ENCODE results near the gene NFIA.
"Not testable (repeated sequence)": the region's sequence is repeated elsewhere in the genome, so short reads cannot be mapped to it uniquely, and the experiment has no call there.

NFIA gene

DNA sequence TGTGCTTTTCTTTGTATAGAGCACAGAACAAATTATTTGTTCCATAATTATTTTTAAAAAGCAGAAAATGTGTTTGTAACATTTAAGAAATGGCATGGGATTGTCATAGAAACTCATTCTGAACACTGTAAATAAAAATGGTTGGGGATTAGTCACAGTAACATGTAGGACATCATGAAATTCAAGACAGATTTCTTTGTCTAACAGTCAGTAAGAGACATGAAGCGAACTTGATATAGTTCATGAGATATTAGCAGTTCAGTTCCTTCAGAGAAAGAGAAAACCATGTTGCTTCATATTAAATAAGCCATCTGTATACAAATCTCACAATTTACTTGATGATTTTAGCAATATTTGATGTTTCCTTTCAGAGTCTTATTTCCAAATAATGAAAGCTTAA lies 19.7 kb downstream of the NFIA start:
- DNase-seq (ENCODE audit: low spot score), result no peak

DNA sequence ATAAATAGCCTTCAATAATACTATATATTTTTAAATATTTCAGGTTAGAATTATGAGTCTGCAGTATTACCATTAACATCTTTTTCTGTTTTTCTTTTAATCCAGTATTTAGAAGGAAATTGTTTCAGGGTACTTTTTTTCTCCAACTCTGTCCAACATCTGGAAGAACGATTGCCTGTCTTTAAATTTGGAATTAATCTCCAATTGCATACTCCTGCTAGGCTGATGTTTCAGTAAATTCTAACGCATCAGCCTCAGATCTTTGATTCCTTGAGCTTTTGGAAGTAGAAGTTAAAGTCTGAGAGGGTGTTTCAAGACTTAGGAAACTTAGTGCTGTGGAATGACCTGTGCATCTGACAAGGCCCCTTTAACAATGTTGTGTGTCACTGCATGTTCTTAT lies 20.3 kb downstream of the NFIA start:
- no peak for DNase-seq (ENCODE audit: low spot score)

DNA sequence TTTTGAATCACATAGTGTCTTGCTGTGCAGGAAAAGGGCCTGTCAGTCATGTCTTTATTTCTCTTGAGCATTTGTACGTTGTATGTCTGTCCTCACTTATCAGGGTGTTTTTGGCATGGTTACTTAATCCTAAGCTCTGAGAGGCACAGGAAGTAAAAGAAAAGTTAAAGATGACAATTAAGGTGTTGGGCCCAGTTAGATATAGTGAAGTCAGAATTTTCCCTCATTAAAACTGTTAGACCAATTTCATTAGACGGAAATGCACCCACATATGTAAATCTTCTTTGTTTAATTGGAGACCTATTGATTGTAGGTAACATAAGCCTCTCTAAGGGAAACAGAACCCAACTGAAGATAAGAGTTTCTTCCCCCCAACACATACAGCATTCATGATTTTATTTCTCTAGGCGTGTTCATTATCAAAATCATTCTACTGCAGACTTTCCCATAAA lies 21.9 kb downstream of the NFIA start:
- no peak for DNase-seq (ENCODE audit: low spot score)

DNA sequence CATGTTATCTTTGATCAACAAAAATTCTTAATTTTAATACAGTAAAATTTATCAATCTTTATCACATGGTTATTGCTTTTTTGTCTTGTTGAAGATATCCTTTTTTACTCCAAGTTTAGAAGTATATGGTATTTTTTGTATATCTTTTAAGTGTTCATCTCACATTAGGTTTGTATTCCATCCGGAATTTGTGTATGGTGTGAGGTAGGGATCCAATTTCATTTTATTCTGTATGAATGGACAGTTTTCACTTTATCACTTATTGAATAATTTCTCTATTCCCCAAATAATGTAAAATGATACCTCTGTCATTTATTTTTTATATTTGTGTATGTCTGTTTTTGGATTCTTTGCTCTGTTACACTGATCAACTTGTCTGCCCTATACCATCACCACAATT lies 25.3 kb downstream of the NFIA start:
- DNase-seq (ENCODE audit: low spot score), result no peak

DNA sequence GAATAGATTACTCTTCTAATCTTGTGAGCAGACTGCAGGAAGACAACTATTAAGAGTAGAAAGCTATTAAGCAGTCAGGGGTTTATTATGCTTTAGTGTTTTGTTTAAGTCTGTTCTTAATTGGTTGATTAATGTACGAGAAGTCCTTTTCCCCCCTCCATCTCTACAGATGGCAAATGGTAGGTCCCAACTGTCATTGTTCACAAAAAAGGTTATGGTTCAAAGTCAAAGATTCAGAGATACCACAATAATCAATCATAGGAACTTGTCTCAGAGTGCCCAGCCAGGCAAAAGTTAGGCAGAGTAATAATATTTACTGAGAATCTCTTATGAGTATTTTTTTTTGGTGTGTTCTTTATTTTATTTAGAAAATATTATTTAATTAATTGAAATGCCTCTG lies 26.8 kb downstream of the NFIA start:
- no peak for DNase-seq (ENCODE audit: low spot score)

DNA sequence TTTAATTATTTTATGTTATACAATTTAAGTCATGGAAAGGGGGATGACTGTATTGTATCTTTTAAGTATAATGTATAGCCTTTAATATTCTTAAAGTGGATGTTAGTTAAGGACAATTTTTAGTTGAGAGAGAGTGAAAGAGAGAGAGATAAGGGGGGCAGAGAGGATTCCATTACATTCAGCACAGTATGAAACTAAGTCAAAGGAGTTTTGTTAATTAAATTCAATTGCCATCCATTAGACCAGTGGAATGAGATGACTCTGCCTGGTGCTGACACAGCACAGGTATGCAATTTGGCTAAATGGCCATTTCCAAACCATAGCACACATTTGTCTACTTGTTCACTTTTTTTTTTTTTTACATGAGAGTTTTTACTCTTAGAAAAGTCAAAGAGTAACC lies 27.5 kb downstream of the NFIA start:
- DNase-seq (ENCODE audit: low spot score), result no peak

DNA sequence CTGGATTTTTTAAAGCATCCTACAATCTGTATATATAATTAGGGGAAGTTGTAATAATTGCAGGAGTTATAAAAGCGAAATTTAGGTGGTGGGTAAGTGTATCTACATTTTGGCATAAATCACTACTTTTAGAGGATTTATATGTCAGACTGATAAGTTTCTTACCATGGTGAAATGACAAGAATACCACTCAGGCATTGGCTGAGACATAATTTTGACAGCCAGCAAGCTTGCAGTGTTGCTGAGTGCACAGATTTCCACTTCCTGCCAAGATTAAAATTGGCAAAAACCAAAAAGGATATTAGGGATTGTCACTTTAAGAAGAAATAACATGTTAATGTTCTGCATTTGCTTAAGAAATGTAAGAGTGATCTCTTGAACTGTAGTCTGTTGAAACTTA lies 28.2 kb downstream of the NFIA start:
- no peak for DNase-seq (ENCODE audit: low spot score)

DNA sequence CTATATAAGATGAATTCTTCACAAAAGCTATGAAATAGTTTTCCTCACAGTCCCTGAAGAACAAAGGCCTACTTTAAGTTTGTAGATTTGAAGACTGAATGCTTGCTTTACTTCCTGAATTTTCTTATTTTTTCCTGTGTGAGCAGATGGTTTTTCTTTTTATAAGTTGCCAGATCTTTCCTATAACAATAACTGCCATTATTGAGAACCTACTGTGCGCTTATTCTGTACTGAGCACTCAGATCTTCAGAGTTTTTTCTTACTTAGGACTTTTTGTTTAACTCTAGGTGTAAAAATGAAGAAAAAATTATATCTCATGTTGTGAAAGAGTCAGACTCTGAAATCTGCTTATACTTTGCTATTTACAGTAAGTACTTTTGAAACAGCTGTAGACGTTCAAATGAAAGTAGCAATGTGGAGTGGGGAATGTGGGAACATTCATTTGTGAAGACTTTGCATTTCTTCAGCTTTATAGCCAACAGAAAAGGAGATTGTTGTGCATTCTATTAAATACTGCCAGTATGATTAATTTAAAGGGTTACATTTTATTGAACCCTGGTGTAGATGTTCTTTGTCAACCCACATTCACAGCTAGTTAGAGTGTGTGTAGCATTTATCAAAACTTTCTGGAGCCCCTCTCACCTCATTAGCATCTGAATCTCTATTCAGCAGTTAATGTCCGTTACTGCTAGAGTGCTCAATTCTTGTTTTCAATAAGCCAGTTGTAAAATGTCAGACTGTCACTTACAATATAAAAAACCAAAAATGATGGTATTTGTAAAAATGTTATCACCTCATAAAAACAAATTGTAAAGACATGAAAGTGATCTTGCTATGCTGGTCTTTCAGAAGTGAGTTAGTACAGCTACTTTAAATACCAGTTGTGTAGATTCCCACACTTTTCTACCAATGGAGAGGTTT lies 29.0 kb downstream of the NFIA start:
- DNase-seq (ENCODE audit: low spot score), result no peak

DNA sequence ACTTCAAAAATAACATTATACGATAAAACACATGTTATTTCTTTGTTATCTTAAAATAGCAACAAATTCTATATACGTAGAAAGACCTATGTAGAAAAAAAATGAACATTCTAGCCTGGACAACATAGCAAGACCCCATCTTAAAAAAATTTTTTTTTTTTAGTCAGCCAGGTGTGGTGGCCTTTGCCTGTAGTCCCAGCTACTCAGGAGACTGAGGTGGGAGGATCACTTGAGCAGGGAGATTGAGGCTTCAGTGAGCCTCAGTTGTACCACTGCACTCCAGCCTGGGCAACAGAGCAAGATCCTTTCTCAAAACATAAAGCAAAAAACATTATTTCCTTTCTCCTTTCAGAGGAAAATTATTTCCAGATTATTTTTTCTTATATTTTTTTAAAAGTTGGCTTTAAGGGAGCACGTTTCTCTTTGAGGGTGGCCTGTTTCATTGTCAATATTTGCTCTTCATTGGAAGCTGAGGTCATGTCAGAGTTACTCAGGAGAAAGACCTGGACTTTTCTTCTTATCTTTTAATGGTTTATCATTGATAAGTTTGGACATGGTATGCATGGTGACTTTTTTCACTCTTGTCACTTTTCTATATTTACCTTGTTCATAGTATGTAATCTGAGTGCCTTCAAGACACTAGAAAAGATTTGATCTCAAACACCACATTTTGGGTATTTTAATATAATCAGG lies 32.0 kb downstream of the NFIA start:
- no peak for DNase-seq (ENCODE audit: low spot score)

DNA sequence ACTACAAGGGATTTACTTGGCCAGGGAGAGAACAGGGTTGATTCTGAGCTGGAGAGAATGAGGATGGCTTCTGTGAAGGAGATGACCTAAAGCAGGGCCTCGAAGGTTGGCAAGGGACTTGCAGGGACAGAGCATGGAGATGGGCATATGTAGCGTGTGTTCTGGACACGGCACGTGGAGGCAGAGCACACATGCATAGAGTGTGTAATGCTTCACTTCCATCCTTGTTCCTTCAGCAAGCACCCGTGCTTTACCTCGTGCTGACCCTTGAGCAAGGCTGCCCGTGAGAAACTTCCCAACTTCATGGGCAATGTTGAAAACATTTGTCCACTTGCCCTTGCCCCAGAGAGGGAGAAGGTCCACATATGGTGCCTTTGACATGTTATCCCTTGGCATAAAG lies 33.1 kb downstream of the NFIA start:
- no peak for DNase-seq (ENCODE audit: low spot score)

DNA sequence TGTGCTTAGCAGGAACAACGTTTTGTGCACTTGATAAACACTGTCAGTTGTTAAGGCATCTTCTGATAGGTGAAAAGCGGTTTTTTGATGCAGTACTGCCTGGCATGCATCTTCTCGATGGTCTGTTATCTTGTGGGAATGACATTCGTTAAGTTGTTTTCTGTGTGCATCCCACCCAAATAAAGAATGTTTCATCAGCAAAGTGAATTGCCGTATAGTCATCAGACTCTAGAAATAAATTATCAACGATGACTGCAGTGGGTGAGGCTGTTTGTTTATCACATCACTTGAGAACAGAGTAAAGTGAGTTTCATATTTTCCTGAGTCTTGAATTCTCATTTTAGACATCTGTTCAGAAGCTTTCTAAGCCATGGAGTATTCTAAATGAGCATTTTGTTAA lies 34.1 kb downstream of the NFIA start:
- no peak for DNase-seq (ENCODE audit: low spot score)

DNA sequence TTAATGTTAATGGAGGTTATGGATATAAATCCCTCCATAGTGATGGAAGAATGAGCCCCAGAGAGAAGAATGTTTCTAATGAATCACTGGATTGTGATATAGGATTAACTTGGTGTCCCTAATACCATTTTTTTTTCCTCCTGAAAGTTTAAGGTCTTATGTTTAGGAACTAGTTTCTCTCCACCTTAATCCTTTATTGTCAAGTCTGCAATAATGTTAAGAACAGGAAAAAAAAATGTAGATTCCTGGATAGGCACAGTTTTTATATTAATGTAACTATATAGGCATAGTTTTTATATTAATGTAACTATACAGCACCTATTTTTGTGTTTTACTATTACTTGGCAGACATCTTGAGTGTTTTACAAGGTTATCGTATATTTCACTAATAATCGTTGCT lies 34.9 kb downstream of the NFIA start:
- DNase-seq (ENCODE audit: low spot score), result no peak

DNA sequence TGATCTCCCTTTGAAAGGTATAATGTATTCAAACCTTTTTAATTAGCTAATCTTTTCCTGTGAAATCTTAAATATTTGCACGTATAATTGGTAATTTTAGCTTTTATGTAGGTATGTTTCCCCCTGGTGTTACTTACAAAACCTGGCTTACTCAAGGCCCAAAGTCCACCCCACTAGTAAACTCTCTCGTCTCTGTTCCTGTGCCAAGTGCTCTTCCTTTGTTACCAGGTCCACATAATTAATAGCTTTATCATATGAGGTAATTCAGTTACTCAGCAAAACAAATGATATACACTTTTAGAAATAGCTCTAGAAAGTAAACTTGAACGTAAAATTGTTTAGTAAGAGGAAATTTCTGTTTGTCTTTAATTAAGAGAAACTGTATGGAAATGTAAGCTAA lies 36.7 kb downstream of the NFIA start:
- DNase-seq (ENCODE audit: low spot score), result no peak

DNA sequence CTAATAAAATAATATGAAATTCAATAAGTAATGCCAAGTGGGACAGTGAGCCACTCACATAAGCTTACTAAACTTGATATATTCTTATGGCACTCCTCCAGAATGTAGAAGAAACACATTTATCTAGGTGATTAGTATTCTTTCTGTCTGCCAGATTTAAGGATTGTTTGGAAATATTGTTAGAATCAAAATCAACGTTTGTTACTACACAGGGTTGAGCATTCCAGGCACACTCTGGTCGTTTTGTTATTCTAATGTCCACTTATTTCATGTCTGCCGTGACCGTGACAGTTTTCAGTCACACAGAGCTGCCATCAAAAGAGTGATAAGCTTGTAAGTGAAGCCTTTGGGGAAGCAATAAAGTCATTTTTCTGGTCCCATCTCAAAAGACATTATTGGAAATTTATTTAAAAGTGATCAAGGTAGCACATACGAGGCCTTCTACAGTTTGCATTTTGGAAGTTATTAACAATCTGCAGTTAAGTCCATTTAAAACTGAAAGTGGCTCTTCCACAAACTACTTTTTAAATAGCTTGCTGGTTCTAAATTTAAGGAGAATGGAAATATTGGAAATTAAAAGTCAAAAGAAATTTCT lies 38.0 kb downstream of the NFIA start:
- DNase-seq (ENCODE audit: low spot score), result no peak

DNA sequence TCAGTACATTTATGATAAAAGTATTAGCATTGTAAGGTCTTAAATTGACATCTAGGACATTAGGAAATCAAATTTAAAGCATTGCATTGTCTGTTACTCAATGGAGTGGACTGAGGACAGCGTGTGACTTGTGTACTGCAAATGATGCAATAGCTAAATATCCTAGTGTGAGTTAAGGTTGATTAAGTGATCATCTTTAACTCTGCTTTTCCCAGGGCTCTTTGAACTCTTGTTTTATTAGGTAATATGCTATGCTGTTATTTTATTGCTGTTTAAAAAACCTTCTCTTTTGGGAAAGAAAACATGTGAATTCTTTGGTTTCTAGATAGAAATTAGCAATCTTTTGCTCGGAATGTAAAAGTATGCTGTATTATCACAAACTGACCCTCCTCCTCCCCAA lies 38.6 kb downstream of the NFIA start:
- no peak for DNase-seq (ENCODE audit: low spot score)

DNA sequence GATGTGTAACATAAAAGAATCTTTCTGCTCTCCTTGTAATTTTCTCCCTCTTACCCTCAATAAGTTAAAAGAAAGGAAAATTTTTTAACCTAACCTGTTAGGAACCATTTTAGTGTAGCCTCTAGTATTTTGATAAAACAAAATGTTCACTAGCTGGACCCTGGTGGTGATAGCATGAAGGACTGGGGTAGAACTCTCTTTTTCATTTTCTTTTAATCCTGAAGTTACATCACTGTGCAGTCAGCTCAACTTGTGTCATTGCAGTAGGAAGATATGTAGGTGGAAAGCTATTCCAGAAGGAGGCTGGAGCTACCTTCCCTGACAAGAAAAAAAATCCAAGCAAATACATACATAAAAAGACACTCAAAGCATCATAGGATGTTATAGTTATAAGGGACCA lies 39.3 kb downstream of the NFIA start:
- no peak for DNase-seq (ENCODE audit: low spot score)

DNA sequence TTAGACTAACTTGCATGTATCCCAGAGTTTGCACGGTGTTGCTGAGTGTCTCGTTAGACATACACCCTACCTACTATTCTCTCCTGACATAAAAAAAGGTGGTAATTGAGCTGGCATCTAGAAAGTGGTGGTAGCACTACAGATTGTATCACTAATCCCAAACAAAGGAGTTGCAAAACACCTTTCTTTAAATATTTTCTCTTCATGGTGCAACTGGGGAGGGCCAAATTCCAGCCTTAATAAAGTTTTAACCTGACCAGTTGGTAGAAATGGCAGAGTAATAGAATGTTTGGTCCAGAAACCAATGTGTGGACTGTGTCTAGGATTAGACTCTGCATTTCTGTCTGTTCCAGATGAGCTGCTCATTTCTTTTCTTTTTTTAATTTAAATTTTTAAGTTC lies 40.0 kb downstream of the NFIA start:
- no peak for DNase-seq (ENCODE audit: low spot score)

DNA sequence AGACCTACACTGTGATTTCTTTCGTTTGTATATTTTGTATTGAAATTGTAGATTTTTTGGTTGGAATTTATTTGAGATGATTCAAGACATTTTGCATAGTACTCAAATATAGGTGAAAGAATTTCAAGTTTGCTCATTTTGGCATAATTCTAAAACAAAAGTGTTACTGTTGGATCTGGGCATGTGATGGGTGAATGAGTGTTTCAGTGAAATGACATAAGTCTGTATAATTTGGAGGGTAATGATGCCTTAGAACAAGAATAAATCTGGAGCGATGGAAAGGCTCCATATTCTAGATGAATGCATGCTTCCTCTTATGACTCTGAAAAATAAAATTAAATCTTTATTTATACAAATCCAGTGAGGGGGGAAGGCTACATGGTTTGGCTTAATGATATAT lies 41.0 kb downstream of the NFIA start:
- no peak for DNase-seq (ENCODE audit: low spot score)

DNA sequence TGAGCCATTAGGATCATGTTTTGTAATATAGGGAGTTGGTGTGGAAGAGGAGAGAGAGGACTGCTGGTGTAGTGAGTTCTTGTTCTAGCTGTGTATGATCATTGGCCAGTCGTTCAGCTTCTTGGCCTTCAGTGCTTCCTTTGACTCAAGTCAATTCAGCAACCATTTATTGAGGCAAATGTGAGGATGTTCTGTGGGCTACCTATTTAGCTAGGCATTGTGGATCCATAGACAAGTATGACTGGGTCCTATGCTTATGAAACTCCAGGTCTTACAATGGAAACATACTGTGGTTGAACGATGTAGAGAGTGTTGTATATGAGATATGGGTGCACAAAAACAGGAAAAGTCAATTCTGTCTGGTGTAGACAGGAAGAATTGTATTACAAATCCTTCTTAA lies 41.7 kb downstream of the NFIA start:
- no peak for DNase-seq (ENCODE audit: low spot score)

DNA sequence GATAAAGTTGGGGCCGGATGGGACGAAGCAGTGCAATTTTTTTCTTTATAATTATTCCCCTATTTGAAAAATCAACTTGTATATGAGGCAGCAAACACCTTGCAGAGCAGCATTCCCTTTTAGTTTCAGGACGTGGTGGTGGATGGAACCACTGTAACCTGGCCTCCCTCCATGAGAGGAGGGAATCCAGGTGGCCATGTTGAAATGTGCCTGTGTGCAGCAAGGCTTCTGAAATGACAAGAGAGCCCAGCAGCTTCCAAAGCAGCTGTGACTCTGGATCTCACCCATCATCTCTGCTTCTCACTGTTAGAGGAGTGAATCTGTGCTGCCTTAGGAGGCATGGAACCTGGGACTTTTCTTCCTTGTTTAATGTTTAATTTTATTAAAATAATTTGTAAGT lies 42.3 kb downstream of the NFIA start:
- DNase-seq (ENCODE audit: low spot score), result no peak

DNA sequence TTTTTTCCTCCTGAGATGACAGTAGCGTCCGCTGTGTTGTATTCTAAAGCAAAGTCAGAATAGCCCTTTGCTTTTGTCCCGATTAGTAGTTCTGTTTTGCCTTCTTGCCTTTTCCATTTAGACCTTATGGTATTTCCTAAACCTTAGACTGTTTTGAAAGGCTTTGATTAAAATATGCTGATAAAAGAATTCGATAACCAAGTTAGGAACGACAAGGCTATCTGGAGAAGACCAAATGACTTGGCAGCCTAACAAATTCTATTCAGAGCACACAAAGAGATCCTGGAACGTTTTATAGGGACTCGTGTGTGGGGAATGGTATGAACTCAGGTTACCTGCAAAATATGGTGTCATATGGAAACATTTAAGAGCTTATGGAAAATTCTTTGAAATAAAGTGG lies 42.9 kb downstream of the NFIA start:
- no peak for DNase-seq (ENCODE audit: low spot score)

DNA sequence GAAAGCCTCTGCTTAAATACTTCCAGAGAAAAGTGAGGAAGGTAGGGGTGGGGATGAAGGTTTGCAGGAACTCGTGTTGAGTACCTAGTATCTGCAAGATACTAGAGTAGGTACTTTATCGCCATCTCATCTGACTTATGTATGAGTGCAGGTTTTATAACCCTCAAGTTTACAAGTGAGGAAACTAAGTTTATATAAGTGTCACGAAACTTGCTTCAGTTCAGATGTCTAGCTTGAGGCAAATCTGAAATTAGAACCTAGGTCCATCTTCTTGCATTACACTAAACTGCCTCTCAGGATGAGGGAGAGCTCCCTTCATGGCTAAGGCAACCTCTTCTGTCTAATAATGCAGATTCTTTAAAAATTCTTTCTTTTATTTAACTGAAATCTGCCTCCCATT lies 43.5 kb downstream of the NFIA start:
- no peak for DNase-seq (ENCODE audit: low spot score)

DNA sequence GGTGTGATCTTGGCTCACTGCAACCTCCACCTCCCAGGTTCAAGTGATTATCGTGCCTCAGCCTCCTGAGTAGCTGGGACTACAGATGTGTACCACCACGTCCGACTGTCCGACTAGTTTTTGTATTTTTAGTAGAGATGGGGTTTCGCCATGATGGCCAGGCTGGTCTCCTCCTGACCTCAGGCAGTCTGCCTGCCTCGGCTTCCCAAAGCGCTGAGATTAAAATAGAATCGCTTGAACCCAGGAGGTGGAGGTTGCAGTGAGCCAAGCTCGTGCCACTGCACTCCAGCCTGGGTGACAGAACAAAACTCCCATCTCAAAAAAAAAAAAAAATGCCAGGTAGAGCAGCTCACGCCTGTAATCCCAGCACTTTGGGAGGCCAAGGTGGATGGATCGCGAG lies 44.5 kb downstream of the NFIA start:
- DNase-seq (ENCODE audit: low spot score), result not testable (repeated sequence)

Data from CD4-positive, alpha-beta T cell treated with Interleukin-2 at 100 ng/mL for 4 hours (primary cell).